Measurements from ENCODE around the gene HAGHL.

DNA sequence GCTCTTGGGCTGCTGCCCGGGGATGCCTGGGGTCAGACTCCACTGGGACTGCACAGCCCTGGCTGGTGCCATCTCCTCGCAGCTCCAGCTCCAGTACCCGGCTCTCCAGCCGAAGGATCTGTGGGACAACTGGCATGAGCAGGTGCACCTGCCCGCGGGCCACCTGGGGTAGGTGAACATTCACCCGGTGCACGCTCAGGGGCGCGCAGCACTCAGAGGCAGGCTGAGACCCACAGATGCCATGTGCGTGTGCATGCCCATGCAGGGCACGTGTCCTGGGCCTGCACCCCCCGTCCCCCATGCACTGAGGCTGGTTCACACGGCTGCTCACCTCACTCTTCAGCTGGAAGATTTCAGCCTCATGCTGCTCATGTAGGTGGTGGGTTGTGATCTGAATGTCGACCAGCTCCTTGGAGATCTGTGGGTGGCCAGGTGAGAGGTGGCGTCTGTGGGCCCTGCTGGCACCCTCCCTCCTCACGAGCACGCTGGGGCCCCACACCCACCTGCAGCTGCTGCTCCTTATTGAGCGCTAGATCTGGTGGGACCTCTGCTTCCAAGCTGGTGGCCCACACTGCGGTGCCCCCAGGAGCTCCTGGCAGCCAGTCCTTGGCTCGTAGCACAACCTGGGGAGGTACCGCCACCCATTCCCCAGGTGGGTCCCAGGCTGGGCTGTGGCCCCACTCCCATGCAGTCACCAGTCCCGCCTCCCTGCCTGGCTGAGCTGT, 1.3 kb upstream of the HAGHL start:
- TF ChIP-seq CEBPB (IDR thresholded peaks at IDR 0.05; ENCODE audit: low read depth) (no peak), POLR2AphosphoS5 (IDR thresholded peaks at IDR 0.05; ENCODE audit: low read depth, low read length) (no peak)
- TF ChIP-seq, protein P1, sequence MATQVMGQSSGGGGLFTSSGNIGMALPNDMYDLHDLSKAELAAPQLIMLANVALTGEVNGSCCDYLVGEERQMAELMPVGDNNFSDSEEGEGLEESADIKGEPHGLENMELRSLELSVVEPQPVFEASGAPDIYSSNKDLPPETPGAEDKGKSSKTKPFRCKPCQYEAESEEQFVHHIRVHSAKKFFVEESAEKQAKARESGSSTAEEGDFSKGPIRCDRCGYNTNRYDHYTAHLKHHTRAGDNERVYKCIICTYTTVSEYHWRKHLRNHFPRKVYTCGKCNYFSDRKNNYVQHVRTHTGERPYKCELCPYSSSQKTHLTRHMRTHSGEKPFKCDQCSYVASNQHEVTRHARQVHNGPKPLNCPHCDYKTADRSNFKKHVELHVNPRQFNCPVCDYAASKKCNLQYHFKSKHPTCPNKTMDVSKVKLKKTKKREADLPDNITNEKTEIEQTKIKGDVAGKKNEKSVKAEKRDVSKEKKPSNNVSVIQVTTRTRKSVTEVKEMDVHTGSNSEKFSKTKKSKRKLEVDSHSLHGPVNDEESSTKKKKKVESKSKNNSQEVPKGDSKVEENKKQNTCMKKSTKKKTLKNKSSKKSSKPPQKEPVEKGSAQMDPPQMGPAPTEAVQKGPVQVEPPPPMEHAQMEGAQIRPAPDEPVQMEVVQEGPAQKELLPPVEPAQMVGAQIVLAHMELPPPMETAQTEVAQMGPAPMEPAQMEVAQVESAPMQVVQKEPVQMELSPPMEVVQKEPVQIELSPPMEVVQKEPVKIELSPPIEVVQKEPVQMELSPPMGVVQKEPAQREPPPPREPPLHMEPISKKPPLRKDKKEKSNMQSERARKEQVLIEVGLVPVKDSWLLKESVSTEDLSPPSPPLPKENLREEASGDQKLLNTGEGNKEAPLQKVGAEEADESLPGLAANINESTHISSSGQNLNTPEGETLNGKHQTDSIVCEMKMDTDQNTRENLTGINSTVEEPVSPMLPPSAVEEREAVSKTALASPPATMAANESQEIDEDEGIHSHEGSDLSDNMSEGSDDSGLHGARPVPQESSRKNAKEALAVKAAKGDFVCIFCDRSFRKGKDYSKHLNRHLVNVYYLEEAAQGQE (IDR thresholded peaks at IDR 0.05; ENCODE audit: low read depth), result no peak
- TF ChIP-seq, protein P2, sequence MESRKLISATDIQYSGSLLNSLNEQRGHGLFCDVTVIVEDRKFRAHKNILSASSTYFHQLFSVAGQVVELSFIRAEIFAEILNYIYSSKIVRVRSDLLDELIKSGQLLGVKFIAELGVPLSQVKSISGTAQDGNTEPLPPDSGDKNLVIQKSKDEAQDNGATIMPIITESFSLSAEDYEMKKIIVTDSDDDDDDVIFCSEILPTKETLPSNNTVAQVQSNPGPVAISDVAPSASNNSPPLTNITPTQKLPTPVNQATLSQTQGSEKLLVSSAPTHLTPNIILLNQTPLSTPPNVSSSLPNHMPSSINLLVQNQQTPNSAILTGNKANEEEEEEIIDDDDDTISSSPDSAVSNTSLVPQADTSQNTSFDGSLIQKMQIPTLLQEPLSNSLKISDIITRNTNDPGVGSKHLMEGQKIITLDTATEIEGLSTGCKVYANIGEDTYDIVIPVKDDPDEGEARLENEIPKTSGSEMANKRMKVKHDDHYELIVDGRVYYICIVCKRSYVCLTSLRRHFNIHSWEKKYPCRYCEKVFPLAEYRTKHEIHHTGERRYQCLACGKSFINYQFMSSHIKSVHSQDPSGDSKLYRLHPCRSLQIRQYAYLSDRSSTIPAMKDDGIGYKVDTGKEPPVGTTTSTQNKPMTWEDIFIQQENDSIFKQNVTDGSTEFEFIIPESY (IDR thresholded peaks at IDR 0.05; ENCODE audit: extremely low read depth, insufficient replicate concordance, low read length), result no peak
- TF ChIP-seq, protein P3, sequence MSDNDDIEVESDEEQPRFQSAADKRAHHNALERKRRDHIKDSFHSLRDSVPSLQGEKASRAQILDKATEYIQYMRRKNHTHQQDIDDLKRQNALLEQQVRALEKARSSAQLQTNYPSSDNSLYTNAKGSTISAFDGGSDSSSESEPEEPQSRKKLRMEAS (IDR thresholded peaks at IDR 0.05), result no peak
